ENCODE data around the gene EFS.
"Not testable (repeated sequence)": the region's sequence is repeated elsewhere in the genome, so short reads cannot be mapped to it uniquely, and the experiment has no call there.

The EFS gene

GRCh38 chr14:23387916-23388882 is 23.2 kb upstream of the EFS start:
- H3K4me3 ChIP-seq (ENCODE audit: low read depth, low read length): no peak overlapping the region
- no peak for DNase-seq (ENCODE audit: low read depth)
- no peak for TF ChIP-seq MAX (IDR thresholded peaks at IDR 0.05; ENCODE audit: low read depth, low read length)
- no peak for TF ChIP-seq POLR2A (IDR thresholded peaks at IDR 0.05; ENCODE audit: extremely low read depth, insufficient read length)
- TF ChIP-seq, protein P1, sequence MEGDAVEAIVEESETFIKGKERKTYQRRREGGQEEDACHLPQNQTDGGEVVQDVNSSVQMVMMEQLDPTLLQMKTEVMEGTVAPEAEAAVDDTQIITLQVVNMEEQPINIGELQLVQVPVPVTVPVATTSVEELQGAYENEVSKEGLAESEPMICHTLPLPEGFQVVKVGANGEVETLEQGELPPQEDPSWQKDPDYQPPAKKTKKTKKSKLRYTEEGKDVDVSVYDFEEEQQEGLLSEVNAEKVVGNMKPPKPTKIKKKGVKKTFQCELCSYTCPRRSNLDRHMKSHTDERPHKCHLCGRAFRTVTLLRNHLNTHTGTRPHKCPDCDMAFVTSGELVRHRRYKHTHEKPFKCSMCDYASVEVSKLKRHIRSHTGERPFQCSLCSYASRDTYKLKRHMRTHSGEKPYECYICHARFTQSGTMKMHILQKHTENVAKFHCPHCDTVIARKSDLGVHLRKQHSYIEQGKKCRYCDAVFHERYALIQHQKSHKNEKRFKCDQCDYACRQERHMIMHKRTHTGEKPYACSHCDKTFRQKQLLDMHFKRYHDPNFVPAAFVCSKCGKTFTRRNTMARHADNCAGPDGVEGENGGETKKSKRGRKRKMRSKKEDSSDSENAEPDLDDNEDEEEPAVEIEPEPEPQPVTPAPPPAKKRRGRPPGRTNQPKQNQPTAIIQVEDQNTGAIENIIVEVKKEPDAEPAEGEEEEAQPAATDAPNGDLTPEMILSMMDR (IDR thresholded peaks at IDR 0.05; ENCODE audit: low read depth, low read length): no peak
- no peak for TF ChIP-seq MYC (IDR thresholded peaks at IDR 0.05; ENCODE audit: low read depth, low read length)

GRCh38 chr14:23386999-23387398 is 22.0 kb upstream of the EFS start:
- no peak for TF ChIP-seq MAX (IDR thresholded peaks at IDR 0.05; ENCODE audit: low read depth, low read length)
- no peak for TF ChIP-seq MYC (IDR thresholded peaks at IDR 0.05; ENCODE audit: low read depth, low read length)
- TF ChIP-seq, protein P1 (IDR thresholded peaks at IDR 0.05; ENCODE audit: low read depth, low read length): no peak
- TF ChIP-seq POLR2A (IDR thresholded peaks at IDR 0.05; ENCODE audit: extremely low read depth, insufficient read length): no peak
- no peak for DNase-seq (ENCODE audit: low read depth)
- H3K4me3 ChIP-seq (ENCODE audit: low read depth, low read length): no peak overlapping the region

DNA sequence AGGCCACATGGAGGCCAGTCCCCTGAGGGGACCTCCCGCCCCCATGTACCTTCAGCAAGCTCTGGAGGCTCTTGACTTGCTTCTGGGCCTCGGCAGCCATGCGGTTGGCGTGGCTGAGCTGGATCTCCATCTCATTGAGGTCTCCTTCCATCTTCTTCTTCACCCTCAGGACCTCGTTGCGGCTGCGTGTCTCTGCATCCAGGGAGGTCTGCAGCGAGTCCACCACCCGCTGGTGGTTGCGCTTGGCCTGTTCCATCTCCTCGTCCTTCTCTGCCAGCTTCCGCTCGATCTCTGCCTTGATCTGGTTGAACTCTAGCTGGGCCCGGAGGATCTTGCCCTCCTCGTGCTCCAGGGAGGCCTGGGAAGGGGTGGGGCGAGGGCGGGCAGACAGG is 21.3 kb upstream of the EFS start:
- not testable (repeated sequence) for DNase-seq (ENCODE audit: low read depth); H3K4me3 ChIP-seq (ENCODE audit: low read depth, low read length)

DNA sequence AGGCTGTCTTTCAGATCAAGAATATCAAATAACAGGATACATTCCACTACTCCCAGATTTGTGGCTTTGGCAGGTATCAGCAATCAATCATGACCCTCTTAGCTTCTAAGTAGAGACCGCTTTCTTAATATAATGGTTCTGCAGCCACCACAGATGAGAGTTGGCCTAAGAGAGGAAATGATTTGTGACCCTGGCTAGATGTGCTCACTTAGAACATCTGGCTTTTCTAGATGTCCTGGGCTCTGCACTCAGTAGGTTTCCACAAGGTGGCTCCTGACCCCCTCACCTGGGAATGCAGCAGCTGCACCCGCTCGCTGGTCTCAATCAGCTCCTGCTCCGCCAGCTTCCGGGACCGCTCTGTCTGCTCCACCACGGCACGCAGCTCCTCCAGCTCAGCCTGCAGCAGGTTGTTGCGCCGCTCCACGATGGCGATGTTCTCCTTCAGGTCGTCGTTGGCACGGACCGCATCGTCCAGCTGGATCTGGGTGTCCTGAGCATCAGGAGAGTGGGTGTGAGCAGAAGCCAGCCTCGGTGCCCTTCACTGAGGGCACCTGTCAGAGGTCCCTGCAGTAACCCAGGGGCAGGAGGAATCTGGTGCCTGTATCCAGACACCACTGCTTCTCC is 20.8 kb upstream of the EFS start:
- H3K4me3 ChIP-seq (ENCODE audit: low read depth, low read length): no peak overlapping the region
- TF ChIP-seq MAX (IDR thresholded peaks at IDR 0.05; ENCODE audit: low read depth, low read length): no peak
- DNase-seq (ENCODE audit: low read depth): no peak

GRCh38 chr14:23385244-23385641 is 20.3 kb upstream of the EFS start:
- TF ChIP-seq MAX (IDR thresholded peaks at IDR 0.05; ENCODE audit: low read depth, low read length) (no peak), POLR2A (IDR thresholded peaks at IDR 0.05; ENCODE audit: extremely low read depth, insufficient read length) (no peak)
- TF ChIP-seq, protein P1 (IDR thresholded peaks at IDR 0.05; ENCODE audit: low read depth, low read length): no peak
- H3K4me3 ChIP-seq (ENCODE audit: low read depth, low read length): no peak overlapping the region
- no peak for DNase-seq (ENCODE audit: low read depth)

DNA sequence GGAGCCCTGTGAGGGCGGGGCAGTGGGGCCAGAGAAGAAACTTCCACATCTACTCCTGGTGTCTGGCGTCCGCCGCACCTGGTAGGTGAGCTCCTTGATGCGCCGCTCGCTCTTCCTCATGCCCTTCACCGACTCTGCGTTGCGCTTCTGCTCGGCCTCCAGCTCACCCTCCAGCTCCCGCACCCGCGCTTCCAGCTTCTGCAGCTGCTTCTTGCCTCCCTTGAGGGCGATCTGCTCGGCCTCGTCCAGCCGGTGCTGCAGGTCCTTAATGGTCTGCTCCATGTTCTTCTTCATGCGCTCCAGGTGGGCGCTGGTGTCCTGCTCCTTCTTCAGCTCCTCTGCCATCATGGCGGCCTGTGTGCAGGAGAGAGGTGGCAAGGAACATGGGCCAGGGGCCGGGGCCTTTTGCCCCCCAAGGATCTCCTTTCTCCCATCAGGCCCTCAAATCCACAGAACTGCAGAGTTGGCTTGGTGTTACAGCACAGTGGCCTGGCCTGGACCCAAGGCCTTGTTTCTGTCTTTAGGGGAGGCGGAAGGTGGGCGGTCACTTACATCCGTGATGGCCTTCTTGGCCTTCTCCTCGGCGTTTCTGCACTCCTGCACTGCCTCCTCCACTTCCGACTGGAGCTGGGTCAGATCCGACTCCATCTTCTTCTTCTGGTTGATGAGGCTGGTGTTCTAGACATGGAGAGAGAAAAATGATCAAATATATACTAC is 19.6 kb upstream of the EFS start:
- TF ChIP-seq MYC (IDR thresholded peaks at IDR 0.05; ENCODE audit: low read depth, low read length) (no peak), POLR2A (IDR thresholded peaks at IDR 0.05; ENCODE audit: extremely low read depth, insufficient read length) (no peak), MAX (IDR thresholded peaks at IDR 0.05; ENCODE audit: low read depth, low read length) (no peak)
- TF ChIP-seq, protein P1 (IDR thresholded peaks at IDR 0.05; ENCODE audit: low read depth, low read length): no peak
- no peak for DNase-seq (ENCODE audit: low read depth)
- no peak overlapping the region for H3K4me3 ChIP-seq (ENCODE audit: low read depth, low read length)
